NB4 (cell line): ENCODE measurements around the gene CLDN15.

Experiments used
- MYC ChIP-seq: IDR thresholded peaks from 2 replicates; pipeline ENCODE4 v1.6.1; 2011; ENCODE audit warnings: low read depth, low read length
- TF ChIP-seq, protein P1 (sequence below): IDR thresholded peaks from one replicate; pipeline ENCODE4 v1.5.1; 2012; ENCODE audit warnings: low read depth, low read length

GRCh38 chr7:101258243-101258731 is 20.7 kb upstream of the CLDN15 start:
- TF ChIP-seq, protein P1, sequence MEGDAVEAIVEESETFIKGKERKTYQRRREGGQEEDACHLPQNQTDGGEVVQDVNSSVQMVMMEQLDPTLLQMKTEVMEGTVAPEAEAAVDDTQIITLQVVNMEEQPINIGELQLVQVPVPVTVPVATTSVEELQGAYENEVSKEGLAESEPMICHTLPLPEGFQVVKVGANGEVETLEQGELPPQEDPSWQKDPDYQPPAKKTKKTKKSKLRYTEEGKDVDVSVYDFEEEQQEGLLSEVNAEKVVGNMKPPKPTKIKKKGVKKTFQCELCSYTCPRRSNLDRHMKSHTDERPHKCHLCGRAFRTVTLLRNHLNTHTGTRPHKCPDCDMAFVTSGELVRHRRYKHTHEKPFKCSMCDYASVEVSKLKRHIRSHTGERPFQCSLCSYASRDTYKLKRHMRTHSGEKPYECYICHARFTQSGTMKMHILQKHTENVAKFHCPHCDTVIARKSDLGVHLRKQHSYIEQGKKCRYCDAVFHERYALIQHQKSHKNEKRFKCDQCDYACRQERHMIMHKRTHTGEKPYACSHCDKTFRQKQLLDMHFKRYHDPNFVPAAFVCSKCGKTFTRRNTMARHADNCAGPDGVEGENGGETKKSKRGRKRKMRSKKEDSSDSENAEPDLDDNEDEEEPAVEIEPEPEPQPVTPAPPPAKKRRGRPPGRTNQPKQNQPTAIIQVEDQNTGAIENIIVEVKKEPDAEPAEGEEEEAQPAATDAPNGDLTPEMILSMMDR, result no peak
- no peak for TF ChIP-seq MYC
